ENCODE measurements around the gene PNMA1.

Gene PNMA1

GRCh38 chr14:73739899-73740617 lies 25.9 kb upstream of the PNMA1 start:
- H3K27ac ChIP-seq: peak overlapping the region; percentile 81
- TF ChIP-seq, protein P1, sequence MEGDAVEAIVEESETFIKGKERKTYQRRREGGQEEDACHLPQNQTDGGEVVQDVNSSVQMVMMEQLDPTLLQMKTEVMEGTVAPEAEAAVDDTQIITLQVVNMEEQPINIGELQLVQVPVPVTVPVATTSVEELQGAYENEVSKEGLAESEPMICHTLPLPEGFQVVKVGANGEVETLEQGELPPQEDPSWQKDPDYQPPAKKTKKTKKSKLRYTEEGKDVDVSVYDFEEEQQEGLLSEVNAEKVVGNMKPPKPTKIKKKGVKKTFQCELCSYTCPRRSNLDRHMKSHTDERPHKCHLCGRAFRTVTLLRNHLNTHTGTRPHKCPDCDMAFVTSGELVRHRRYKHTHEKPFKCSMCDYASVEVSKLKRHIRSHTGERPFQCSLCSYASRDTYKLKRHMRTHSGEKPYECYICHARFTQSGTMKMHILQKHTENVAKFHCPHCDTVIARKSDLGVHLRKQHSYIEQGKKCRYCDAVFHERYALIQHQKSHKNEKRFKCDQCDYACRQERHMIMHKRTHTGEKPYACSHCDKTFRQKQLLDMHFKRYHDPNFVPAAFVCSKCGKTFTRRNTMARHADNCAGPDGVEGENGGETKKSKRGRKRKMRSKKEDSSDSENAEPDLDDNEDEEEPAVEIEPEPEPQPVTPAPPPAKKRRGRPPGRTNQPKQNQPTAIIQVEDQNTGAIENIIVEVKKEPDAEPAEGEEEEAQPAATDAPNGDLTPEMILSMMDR (conservative IDR thresholded peaks at IDR 0.05): no peak

DNA sequence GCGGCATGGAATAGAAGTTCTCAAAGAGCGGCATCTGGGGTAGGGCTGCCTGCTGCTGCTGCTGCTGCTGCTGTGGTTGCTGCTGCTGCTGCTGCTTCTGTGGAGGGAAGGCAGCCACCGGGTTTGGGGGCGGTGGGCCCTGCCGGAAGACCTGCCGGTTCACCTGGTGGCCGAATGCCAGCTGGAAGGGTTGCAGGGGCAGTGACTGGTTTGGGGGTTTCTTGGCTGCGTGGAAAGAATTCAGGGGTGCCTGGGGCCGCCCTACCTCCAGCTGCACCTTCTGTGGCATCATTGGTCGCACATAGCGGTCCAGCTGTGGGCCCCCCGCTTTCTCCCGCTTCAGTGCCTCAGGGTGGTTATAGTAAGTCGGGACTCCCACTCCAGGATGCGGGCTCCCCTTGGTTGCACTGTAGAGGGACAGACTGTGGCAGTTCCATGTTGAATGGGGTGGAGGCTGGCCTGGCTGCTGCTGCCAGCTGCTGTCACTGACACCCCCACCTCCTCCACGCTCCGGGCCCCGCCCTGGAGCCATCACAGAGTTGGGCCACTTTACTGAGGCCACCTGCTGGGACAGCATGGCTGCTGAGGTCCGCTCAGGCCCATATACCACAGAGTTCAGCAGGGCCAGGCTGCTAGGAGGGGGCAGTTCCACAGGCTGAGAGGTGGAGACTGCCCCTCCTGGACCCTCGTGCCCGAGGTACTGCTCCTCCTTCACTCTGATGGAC lies 25.2 kb upstream of the PNMA1 start:
- TF ChIP-seq, protein P1 (conservative IDR thresholded peaks at IDR 0.05): no peak
- peak overlapping the region; percentile 81 for H3K27ac ChIP-seq

DNA sequence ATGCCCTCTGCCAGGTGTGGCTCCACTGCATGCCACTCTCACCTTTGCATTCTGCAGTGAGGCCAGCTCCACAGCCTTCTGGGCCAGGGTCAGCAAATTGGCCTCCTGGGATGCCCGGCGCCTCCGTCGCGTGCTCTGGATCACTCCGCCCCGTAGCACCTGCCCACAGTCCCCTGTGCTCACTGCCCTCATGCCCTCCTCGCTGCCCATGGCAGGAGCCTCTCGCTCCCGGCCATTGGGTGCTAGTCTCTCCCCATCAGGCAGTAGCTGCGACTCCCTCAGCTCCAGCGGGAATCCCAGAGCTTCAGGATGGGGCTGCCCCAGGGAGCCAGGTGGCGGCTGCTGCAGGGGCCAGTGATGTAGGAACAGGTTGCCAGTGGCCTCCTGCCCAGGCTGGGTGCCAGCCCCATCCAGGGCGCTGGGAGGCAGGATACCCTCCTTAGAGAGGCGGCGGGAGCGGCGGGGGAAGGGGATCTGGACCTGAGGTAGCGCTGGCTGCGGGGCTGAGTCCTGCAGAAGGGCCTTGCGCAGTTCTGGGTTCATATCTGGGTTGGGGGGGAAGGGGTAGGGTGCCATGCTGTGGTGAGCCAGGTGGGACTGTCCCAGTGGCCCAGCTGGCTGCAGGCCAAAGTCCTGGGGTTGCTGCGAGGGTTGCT lies 24.5 kb upstream of the PNMA1 start:
- TF ChIP-seq, protein P1 (conservative IDR thresholded peaks at IDR 0.05): no peak
- H3K27ac ChIP-seq: peak overlapping the region; percentile 18; the same call in 1 of the 2 replicates

GRCh38 chr14:73736842-73737241 lies 22.7 kb upstream of the PNMA1 start:
- TF ChIP-seq, protein P1 (conservative IDR thresholded peaks at IDR 0.05): no peak
- H3K27ac ChIP-seq: no peak overlapping the region

DNA sequence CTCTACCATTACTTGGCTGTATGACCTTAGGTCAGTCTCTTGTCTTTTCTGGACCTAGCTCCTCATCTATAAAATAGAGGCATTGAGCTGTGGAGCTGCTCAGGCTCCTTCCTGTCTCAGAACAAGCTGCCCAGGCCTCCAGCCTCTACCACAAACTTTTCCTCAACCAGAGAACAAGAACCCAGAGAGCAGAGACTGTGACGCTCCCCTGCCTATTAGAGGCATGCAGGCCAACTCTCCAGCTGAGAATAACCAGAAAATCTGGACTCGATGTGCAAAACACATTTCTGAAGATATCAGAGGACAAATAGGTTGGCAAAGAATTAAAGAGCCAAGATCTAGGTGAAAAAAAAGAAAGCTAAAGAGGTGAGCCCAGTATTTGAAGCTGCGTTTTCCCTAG lies 17.8 kb upstream of the PNMA1 start:
- TF ChIP-seq, protein P1 (conservative IDR thresholded peaks at IDR 0.05): no peak
- H3K27ac ChIP-seq: peak overlapping the region; percentile 51

DNA sequence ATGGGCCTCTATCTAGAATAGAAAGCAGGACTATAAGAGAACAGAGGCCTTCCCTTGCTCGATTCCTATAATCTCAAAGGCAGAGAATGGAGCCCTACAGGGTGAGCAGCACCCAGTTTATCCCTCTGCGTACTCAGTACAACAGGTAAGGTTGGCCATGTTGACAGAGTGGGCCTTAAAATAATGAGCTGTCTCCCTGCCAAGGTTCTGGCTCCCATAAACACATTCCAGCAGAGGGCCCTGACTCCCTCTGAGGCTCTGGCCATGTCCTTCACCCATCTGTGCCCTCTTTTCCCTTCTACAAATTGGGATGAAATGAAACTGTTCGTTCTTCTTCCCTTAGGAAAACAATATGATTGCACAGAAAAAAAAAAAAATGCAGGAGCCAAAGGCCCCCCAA lies 16.9 kb upstream of the PNMA1 start:
- peak overlapping the region; percentile 51 for H3K27ac ChIP-seq
- TF ChIP-seq, protein P1 (conservative IDR thresholded peaks at IDR 0.05): peak; percentile 47

- TF ChIP-seq, protein P1 (conservative IDR thresholded peaks at IDR 0.05): no peak
- H3K27ac ChIP-seq: peak overlapping the region; percentile 51
These were observed 15.5 kb upstream of the PNMA1 start for GRCh38 chr14:73729556-73730265.

All from VCaP (cell line).